B cell (primary cell): ENCODE data around the gene KRTAP1-4. TPM values are rescaled to one million over a fixed set of nuclear protein-coding genes. Genes with fewer than 3 reads are reported as not detected.

Source experiments
- ATAC-seq: fragments of 200-7000 bp; cut with Tn5 transposase; one replicate; pipeline ENCODE4 v1.10.0; 2021; ENCODE audit warnings: low read depth, mild to moderate bottlenecking, moderate number of reproducible peaks, moderate library complexity
- CTCF ChIA-PET: fragments of 350-600 bp; sonication (Branson Sonifier 250); formaldehyde crosslinking; loops from one replicate; lab custom pipeline; 2021; ENCODE audit warnings: antibody characterized with exemption, inconsistent platforms; lab: Charles Lee
- POLR2A ChIA-PET: fragments of 350-600 bp; sonication (Branson Sonifier 250); formaldehyde crosslinking; loops from one replicate; lab custom pipeline; 2021; ENCODE audit warnings: antibody characterized with exemption; lab: Charles Lee
- DNase-seq: peaks from one replicate; pipeline ENCODE4 v3.0.0; 2013
- H2AFZ ChIP-seq: 2 replicates; pipeline ENCODE4 v1.6.1; 2012; ENCODE audit warnings: mild to moderate bottlenecking, low read depth, low read length; ENCODE audit not compliant: insufficient read depth, poor library complexity, severe bottlenecking
- H3K27ac ChIP-seq, 2 donors: 1 replicate in 1 of 2; 2 replicates in 1 of 2; pipeline ENCODE4 v1.5.1; 2012 to 2013; ENCODE audit warnings: low read length in 2 of 2, mild to moderate bottlenecking in 2 of 2, moderate library complexity in 1 of 2
- H3K27me3 ChIP-seq, 4 experiments: fragments of 200-600 bp in 1 of 4; sonication (generic) in 1 of 4; replicated peaks in 1 of 4; 1 replicate in 2 of 4; 2 replicates in 2 of 4; pipeline versions ENCODE4 v1.6.1 to v1.7.0; 2013 to 2016; ENCODE audit warnings: low read length in 3 of 4, mild to moderate bottlenecking in 2 of 4, mixed read lengths in 1 of 4, moderate library complexity in 1 of 4; ENCODE audit not compliant: insufficient read depth in 4 of 4, control insufficient read depth in 3 of 4; ENCODE audit errors: control extremely low read depth in 1 of 4
- H3K36me3 ChIP-seq, 2 experiments: replicated peaks in 1 of 2; 1 replicate in 1 of 2; 2 replicates in 1 of 2; pipeline versions ENCODE4 v1.6.1 to v1.7.1; 2013; ENCODE audit warnings: low read length in 1 of 2; ENCODE audit not compliant: insufficient read depth in 2 of 2, control insufficient read depth in 1 of 2; ENCODE audit errors: control extremely low read depth in 1 of 2, extremely low read depth in 1 of 2
- H3K4me1 ChIP-seq, 2 donors: fragments of 200-600 bp in 1 of 2; sonication (generic) in 1 of 2; 1 replicate in 1 of 2; 2 replicates in 1 of 2; pipeline versions ENCODE4 v1.5.1 to v1.6.1; 2013 to 2017; ENCODE audit warnings: low read length in 2 of 2; ENCODE audit not compliant: control insufficient read depth in 2 of 2, insufficient read depth in 2 of 2
- H3K4me2 ChIP-seq: replicated peaks from 2 replicates; pipeline ENCODE3; 2012; ENCODE audit warnings: mild to moderate bottlenecking, low read depth, low read length; ENCODE audit not compliant: poor library complexity, severe bottlenecking
- H3K4me3 ChIP-seq, 5 experiments: fragments of 200-600 bp in 1 of 5; sonication (generic) in 1 of 5; 1 replicate in 3 of 5; 2 replicates in 2 of 5; pipeline versions ENCODE4 v1.5.1 to v1.7.0; 2011 to 2016; ENCODE audit warnings: low read length in 4 of 5, mild to moderate bottlenecking in 4 of 5, low read depth in 2 of 5, control low read depth in 1 of 5, moderate library complexity in 1 of 5; ENCODE audit not compliant: insufficient read depth in 1 of 5; ENCODE audit errors: control extremely low read depth in 1 of 5, extremely low read depth in 1 of 5
- H3K79me2 ChIP-seq: fragments of 200-600 bp; sonication (generic); one replicate; pipeline ENCODE4 v1.6.0; 2016; ENCODE audit warnings: low read length; ENCODE audit not compliant: control insufficient read depth, insufficient read depth
- H3K9ac ChIP-seq: fragments of 200-600 bp; sonication (generic); 2 replicates; pipeline ENCODE4 v1.6.1; 2017; ENCODE audit warnings: mild to moderate bottlenecking, low read length, moderate library complexity
- H3K9me3 ChIP-seq, 3 donors: one replicate each; pipeline versions ENCODE4 v1.6.1 to v1.7.1; 2013; ENCODE audit warnings: low read length in 2 of 3; ENCODE audit not compliant: control insufficient read depth in 2 of 3, insufficient read depth in 1 of 3; ENCODE audit errors: control extremely low read depth in 1 of 3
- H4K20me1 ChIP-seq: 2 replicates; pipeline ENCODE4 v1.6.0; 2012; ENCODE audit warnings: mild to moderate bottlenecking, low read length; ENCODE audit not compliant: insufficient read depth, control insufficient read depth, poor library complexity, severe bottlenecking
- H3K27ac Mint-ChIP-seq: one replicate; pipeline ENCODE4 v1.8.0; 2021; ENCODE audit warnings: mixed read lengths
- H3K27me3 Mint-ChIP-seq: one replicate; pipeline ENCODE4 v1.8.0; 2021; ENCODE audit warnings: mixed read lengths
- H3K4me1 Mint-ChIP-seq: one replicate; pipeline ENCODE4 v1.8.0; 2021; ENCODE audit warnings: mixed read lengths
- H3K4me3 Mint-ChIP-seq: one replicate; pipeline ENCODE4 v1.8.0; 2021; ENCODE audit warnings: mixed read lengths
- H3K9me3 Mint-ChIP-seq: one replicate; pipeline ENCODE4 v1.8.0; 2022; ENCODE audit warnings: mixed read lengths; ENCODE audit not compliant: insufficient read depth
- CTCF ChIP-seq: fragments of 200-600 bp; IDR thresholded peaks from one replicate; pipeline ENCODE4 v1.8.0; 2022; ENCODE audit warnings: antibody characterized with exemption, mild to moderate bottlenecking
- EZH2 ChIP-seq: IDR thresholded peaks from 2 replicates; pipeline ENCODE4 v1.6.1; 2012; ENCODE audit warnings: borderline replicate concordance, low read depth, mild to moderate bottlenecking, moderate library complexity, low read length; ENCODE audit not compliant: insufficient read depth, poor library complexity, severe bottlenecking
- WGBS: methylation state at CpG from one replicate; pipeline ENCODE4 v1.1.5; 2013; ENCODE audit warnings: missing lambda C conversion rate; ENCODE audit not compliant: insufficient coverage; 5-methylcytosine and 5-hydroxymethylcytosine counted together
- intact Hi-C: fragments of 100-400 bp; cut with micrococcal nuclease; formaldehyde crosslinking; loops from one replicate; pipeline ENCODE4 v1.10.0; 2022
- polyA plus RNA-seq: library from polyadenylated mRNA; depleted of rRNA; stranded (reverse); fragments of >200 nt; gene quantifications from 2 replicates; pipeline ENCODE4 v1.2.3, GENCODE V29; 2012
- total RNA-seq, 2 donors: library from RNA; stranded (reverse); fragments of 120-200 nt in 1 of 2; gene quantifications; 1 replicate in 1 of 2; 2 replicates in 1 of 2; pipeline versions ENCODE4 v1.2.3 to v1.2.4, GENCODE V29; 2013 to 2022

Gene KRTAP1-4
- total and polyA plus RNA-seq, 2 donors (not counting 1 experiment from before 2014, with no cell fraction given), result not detected

GRCh38 chr17:41009301-41009760, 20.7 kb downstream of the KRTAP1-4 start:
- Histone ChIP-seq H2AFZ (no peak overlapping the region), H3K27ac (no peak overlapping the region), H3K36me3 (no peaks in the 10 kb centered on the region), H4K20me1 (no peaks in the 10 kb centered on the region), H3K9me3 (no peaks in the 10 kb centered on the region), H3K4me2 (no peak overlapping the region), H3K9ac (no peak overlapping the region), H3K4me3 (no peak overlapping the region), H3K4me1 (no peaks in the 10 kb centered on the region), H3K79me2 (no peaks in the 10 kb centered on the region), H3K27me3 (no peaks in the 10 kb centered on the region)
- Mint-ChIP-seq H3K4me3 (no peak overlapping the region), H3K4me1 (no peaks in the 10 kb centered on the region), H3K27me3 (peaks cover 15% of the 10 kb centered on the region), H3K9me3 (no peaks in the 10 kb centered on the region), H3K27ac (no peak overlapping the region)
- DNase-seq, result no peak
- CTCF ChIA-PET, result interaction anchor here (0.6 kb wide), 1 partner anchor 631 kb away, joined by 3 read pairs; no protein-coding TSS in a partner anchor
- WGBS, result no CpG with 5 or more reads among the region's 4 CpGs
- POLR2A ChIA-PET, result no interaction called here
- intact Hi-C loops, result no loop called here
- ATAC-seq, result no peak
- TF ChIP-seq EZH2, result no peak
- TF ChIP-seq CTCF, result no peak

DNA sequence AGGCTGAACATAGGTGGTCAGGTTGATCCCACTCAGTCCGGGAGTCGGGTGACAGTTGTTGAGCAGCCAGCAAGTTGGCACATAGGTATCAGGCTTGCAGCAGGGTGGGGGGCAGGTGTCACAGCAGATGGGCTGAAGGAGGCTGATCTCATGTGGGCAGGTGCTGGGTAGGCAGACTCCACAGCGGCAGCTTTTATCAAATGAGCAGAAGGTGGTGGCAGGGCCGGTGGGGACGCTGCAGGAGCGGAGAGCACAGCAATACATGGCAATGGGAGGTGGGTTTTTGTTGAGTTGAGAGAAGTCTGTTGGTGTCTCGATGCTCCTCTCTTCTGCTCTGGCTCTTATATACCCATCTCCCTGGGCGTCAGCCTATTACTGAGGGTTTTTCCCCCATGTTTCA, 21.2 kb downstream of the KRTAP1-4 start, which contains the start of gene KRTAP3-1:
Gene KRTAP3-1, minus strand, starts transcription at position 318 of the 400 bp plus-strand sequence. Its CDS starts 54 bp downstream, at position 264.
- POLR2A ChIA-PET, result no interaction called here
- H3K4me3 ChIP-seq, result no peak within 1 kb of the TSS
- TF ChIP-seq EZH2 (no peak), CTCF (no peak)
- intact Hi-C loops, result no loop called here
- H3K27me3 Mint-ChIP-seq, result peaks cover 20% of the 10 kb centered on the region
- no peaks in the 10 kb centered on the region for H3K9me3 ChIP-seq
- H4K20me1 ChIP-seq, result no peaks in the 10 kb centered on the region
- H3K4me2 ChIP-seq, result no peak within 1 kb of the TSS
- no peak within 1 kb of the TSS for H3K9ac ChIP-seq
- no peak within 1 kb of the TSS for H3K4me3 Mint-ChIP-seq
- no peak within 1 kb of the TSS for H2AFZ ChIP-seq
- WGBS, result 95% methylated on average over 3 of the region's 8 CpGs
- ATAC-seq (no peak), DNase-seq (no peak)
- H3K27me3 ChIP-seq, result no peaks in the 10 kb centered on the region
- H3K9me3 Mint-ChIP-seq, result no peaks in the 10 kb centered on the region
- no peak within 1 kb of the TSS for H3K27ac Mint-ChIP-seq
- H3K4me1 Mint-ChIP-seq, result no peaks in the 10 kb centered on the region
- H3K79me2 ChIP-seq, result no peaks in the 10 kb centered on the region
- H3K4me1 ChIP-seq, result no peaks in the 10 kb centered on the region
- no peak within 1 kb of the TSS for H3K27ac ChIP-seq
- CTCF ChIA-PET, result no interaction called here
- H3K36me3 ChIP-seq, result no peaks in the 10 kb centered on the region
